Heart left ventricle (tissue), 16 donors: ENCODE results near the gene PIP5K1C. TPM values are rescaled to one million over a fixed set of nuclear protein-coding genes. Genes with fewer than 3 reads are reported as not detected.

Experiments used
- ATAC-seq, 4 donors: fragments of 200-7000 bp; cut with Tn5 transposase; one replicate each; pipeline ENCODE4 v1.9.1; 2020 to 2022; ENCODE audit warnings: moderate library complexity in 4 of 4, mild to moderate bottlenecking in 3 of 4, moderate number of reproducible peaks in 1 of 4
- DNase-seq, 5 donors: peaks; one replicate each; pipeline ENCODE4 v3.0.0-alpha.2; 2020
- H3K27ac ChIP-seq, 12 donors: fragments of 200-600 bp; sonication (generic) in 4 of 12; one replicate each; pipeline versions ENCODE4 v1.5.0 to v1.8.0; 2016 to 2022; ENCODE audit warnings: mild to moderate bottlenecking in 2 of 12
- H3K27me3 ChIP-seq, 9 donors: fragments of 200-600 bp; sonication (generic) in 2 of 9; one replicate each; pipeline versions ENCODE4 v1.5.1 to v1.8.0; 2016 to 2022; ENCODE audit warnings: mild to moderate bottlenecking in 3 of 9
- H3K36me3 ChIP-seq, 9 donors: fragments of 200-600 bp; sonication (generic) in 2 of 9; one replicate each; pipeline versions ENCODE4 v1.5.0 to v1.8.0; 2018 to 2022; ENCODE audit warnings: mild to moderate bottlenecking in 2 of 9
- H3K4me1 ChIP-seq, 12 donors: fragments of 200-600 bp; sonication (generic) in 4 of 12; one replicate each; pipeline versions ENCODE4 v1.5.0 to v1.8.0; 2016 to 2022; ENCODE audit warnings: mild to moderate bottlenecking in 3 of 12
- H3K4me3 ChIP-seq, 12 donors: fragments of 200-600 bp; sonication (generic) in 4 of 12; one replicate each; pipeline versions ENCODE4 v1.5.0 to v1.8.0; 2017 to 2022; ENCODE audit warnings: mild to moderate bottlenecking in 9 of 12, moderate library complexity in 4 of 12
- H3K9me3 ChIP-seq, 12 donors: fragments of 200-600 bp; sonication (generic) in 4 of 12; one replicate each; pipeline versions ENCODE4 v1.5.0 to v1.8.0; 2016 to 2022; ENCODE audit warnings: mild to moderate bottlenecking in 1 of 12
- CTCF ChIP-seq, 12 donors: fragments of 200-600 bp; sonication (generic) in 4 of 12; IDR thresholded peaks; one replicate each; pipeline versions ENCODE4 v1.5.0 to v1.8.0; 2018 to 2022; ENCODE audit warnings: antibody characterized with exemption in 12 of 12, mild to moderate bottlenecking in 5 of 12
- POLR2A ChIP-seq, 2 donors: fragments of 450-650 bp; IDR thresholded peaks; one replicate each; pipeline ENCODE4 v1.6.1; 2017; ENCODE audit warnings: antibody characterized with exemption in 2 of 2, mild to moderate bottlenecking in 2 of 2, moderate library complexity in 2 of 2
- WGBS, 4 donors: extraction: QIAGEN DNeasy Blood & Tissue Kit in 2 of 4; methylation state at CpG; one replicate each; pipeline versions ENCODE4 v1.1.5 to v1.1.7; 2013 to 2018; 5-methylcytosine and 5-hydroxymethylcytosine counted together
- intact Hi-C, 10 donors: fragments of 100-400 bp; cut with DNase I; formaldehyde crosslinking; loops; one replicate each; pipeline versions ENCODE4 v1.11.1 to v1.14.2; 2022
- polyA plus RNA-seq, 2 donors: library from polyadenylated mRNA; stranded (reverse); fragments of 200-250 nt; gene quantifications; one replicate each; pipeline ENCODE4 v1.2.3, GENCODE V29; 2013
- total RNA-seq, 9 donors: library from RNA; depleted of rRNA in 2 of 9; stranded (reverse); fragments of >200 nt in 2 of 9; fragmentation: NEBNext Ultra II Directional in 3 of 9; extraction: Animal tissue kit (Norgen Biotek cat#: 25700) in 3 of 9; gene quantifications; one replicate each; pipeline versions ENCODE4 v1.1.0 to v1.2.4, GENCODE V29; 2016 to 2023
- donor health status: ischemic (EF 13 %, LVEDD 7.1; RV severe dilation, severe dysfunction).
- donor health status: healthy with polysubstance abuse.
- donor health status: DM: no; HTN: yes; CAD: no.
- donor health status: DM: no; HTN: no; CAD: no.
- donor health status: ischemic (EF 25% LVEDD 6.9; RV normal size, moderate dysfunction).
- donor health status: ischemic (EF 25% LVEDD 5.7; RV mildly dilated, moderate dysfunction).
- donor health status: healthy.
- donor health status: DM: yes; HTN: yes; CAD: no.
- donor health status: ischemic (EF 35%, LVEDD 5.7; RV mildly dilated, moderate dysfunction).
- donor health status: nonischemic (EF 11% LVEDD 7.7; RV severe dilation, severe dysfunction).
- donor health status: DM: yes; HTN: yes; CAD: no.
- donor health status: PGD.
- donor health status: ischemic (EF 29% LVEDD 5.4; RV normal size, mild dysfunction).
- donor health status: nonischemic (EF 23%, LVEDD 6.1; RV moderate dilation, normal function).

The PIP5K1C gene
- total and polyA plus RNA-seq, 11 donors: 23.9 to 56.6 (median 36.3) TPM

- no peak for TF ChIP-seq CTCF (IDR thresholded peaks at IDR 0.05)
- no peak for TF ChIP-seq POLR2A (IDR thresholded peaks at IDR 0.05)
- peaks cover 0 to 10% (median 0%) of the 10 kb centered on the region in 9 donors for H3K36me3 ChIP-seq
- H3K4me1 ChIP-seq: peaks cover 0 to 38% (median 19%) of the 10 kb centered on the region in 12 donors
- DNase-seq (no peak), ATAC-seq (no peak)
- H3K27ac ChIP-seq: peak overlapping the region in 2 of 12 donors; percentile 94 to 97
- 88 to 93% (median 90%) methylated on average over 30 of the region's 30 CpGs for WGBS, 4 donors
- H3K27me3 ChIP-seq: no peaks in the 10 kb centered on the region
- H3K4me3 ChIP-seq: no peak overlapping the region
- no peaks in the 10 kb centered on the region for H3K9me3 ChIP-seq
- intact Hi-C loops: no loop called here
Observed at GRCh38 chr19:3697094-3697493, 3.2 kb downstream of the PIP5K1C start.

GRCh38 chr19:3696660-3696995 lies 3.6 kb downstream of the PIP5K1C start:
- ATAC-seq (no peak), DNase-seq (no peak)
- intact Hi-C loops: no loop called here
- H3K27me3 ChIP-seq: no peaks in the 10 kb centered on the region
- WGBS, 4 donors: 89 to 94% (median 92%) methylated on average over 9 to 10 of the region's 10 CpGs
- H3K9me3 ChIP-seq: no peaks in the 10 kb centered on the region
- H3K36me3 ChIP-seq: peaks cover 0 to 10% (median 0%) of the 10 kb centered on the region in 9 donors
- TF ChIP-seq POLR2A (IDR thresholded peaks at IDR 0.05) (no peak), CTCF (IDR thresholded peaks at IDR 0.05) (no peak)
- no peak overlapping the region for H3K4me3 ChIP-seq
- peaks cover 0 to 41% (median 19%) of the 10 kb centered on the region in 12 donors for H3K4me1 ChIP-seq
- peak overlapping the region in 1 of 12 donors; percentile 94 for H3K27ac ChIP-seq

- peak overlapping the region in 1 of 12 donors; percentile 94 for H3K27ac ChIP-seq
- DNase-seq (no peak), ATAC-seq (no peak)
- no peak overlapping the region for H3K4me3 ChIP-seq
- peaks cover 0 to 10% (median 0%) of the 10 kb centered on the region in 9 donors for H3K36me3 ChIP-seq
- no peaks in the 10 kb centered on the region for H3K9me3 ChIP-seq
- no peaks in the 10 kb centered on the region for H3K27me3 ChIP-seq
- intact Hi-C loops: no loop called here
- WGBS, 4 donors: 86 to 92% (median 91%) methylated on average over 21 to 23 of the region's 23 CpGs
- no peak for TF ChIP-seq POLR2A (IDR thresholded peaks at IDR 0.05)
- TF ChIP-seq CTCF (IDR thresholded peaks at IDR 0.05): no peak
- peaks cover 0 to 41% (median 19%) of the 10 kb centered on the region in 12 donors for H3K4me1 ChIP-seq
Observed at GRCh38 chr19:3695986-3696659, 4.1 kb downstream of the PIP5K1C start.

GRCh38 chr19:3695124-3695733 lies 5.0 kb downstream of the PIP5K1C start:
- Histone ChIP-seq H3K27me3 (no peaks in the 10 kb centered on the region), H3K27ac (peak overlapping the region in 1 of 12 donors; percentile 94), H3K9me3 (peaks cover 0 to 6% (median 0%) of the 10 kb centered on the region in 12 donors), H3K36me3 (peaks cover 0 to 14% (median 0%) of the 10 kb centered on the region in 9 donors), H3K4me3 (no peak overlapping the region), H3K4me1 (peaks cover 0 to 36% (median 16%) of the 10 kb centered on the region in 12 donors)
- intact Hi-C loops: no loop called here
- TF ChIP-seq POLR2A (IDR thresholded peaks at IDR 0.05) (no peak), CTCF (IDR thresholded peaks at IDR 0.05) (no peak)
- ATAC-seq: no peak
- 91 to 96% (median 93%) methylated on average over 18 to 25 of the region's 25 CpGs for WGBS, 4 donors
- DNase-seq: no peak
